GM21717 (cell line): Measurements from ENCODE around the gene C1S.
"Not testable (repeated sequence)": the region's sequence is repeated elsewhere in the genome, so short reads cannot be mapped to it uniquely, and the experiment has no call there.

Source experiments
- ATAC-seq: cut with Tn5 transposase; IDR thresholded peaks from one replicate; pipeline ENCODE4 v1.9.1; 2021; ENCODE audit warnings: mild to moderate bottlenecking, moderate library complexity; ENCODE audit not compliant: unreplicated experiment

Gene C1S

GRCh38 chr12:7046383-7047105 lies 14.0 kb upstream of the C1S start:
- ATAC-seq: no peak

- ATAC-seq: no peak
Observed at GRCh38 chr12:7047306-7047705, 13.2 kb upstream of the C1S start.

- not testable (repeated sequence) for ATAC-seq
Observed at GRCh38 chr12:7049445-7049951, 11.0 kb upstream of the C1S start.

DNA sequence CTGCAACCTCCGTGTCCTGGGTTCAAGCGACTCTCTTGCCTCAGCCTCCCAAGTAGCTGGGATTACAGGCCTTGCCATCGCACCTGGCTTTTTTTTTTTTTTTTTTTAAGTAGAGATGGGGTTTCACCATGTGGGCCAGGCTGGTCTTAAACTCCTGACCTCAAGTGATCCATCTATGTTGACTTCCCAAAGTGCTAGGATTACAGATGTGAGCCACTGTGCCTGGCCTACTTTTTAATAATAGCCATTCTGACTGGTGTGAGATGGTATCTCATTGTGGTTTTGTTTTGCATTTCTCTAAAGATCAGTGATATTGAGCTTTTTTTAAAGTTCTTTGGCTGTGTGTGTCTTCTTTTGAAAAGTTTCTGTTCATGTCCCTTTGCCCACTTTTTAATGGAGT lies 10.5 kb upstream of the C1S start:
- ATAC-seq: not testable (repeated sequence)

- no peak for ATAC-seq
Observed at GRCh38 chr12:7054925-7055324, 5.6 kb upstream of the C1S start.

GRCh38 chr12:7055736-7056135 lies 4.8 kb upstream of the C1S start:
- not testable (repeated sequence) for ATAC-seq

DNA sequence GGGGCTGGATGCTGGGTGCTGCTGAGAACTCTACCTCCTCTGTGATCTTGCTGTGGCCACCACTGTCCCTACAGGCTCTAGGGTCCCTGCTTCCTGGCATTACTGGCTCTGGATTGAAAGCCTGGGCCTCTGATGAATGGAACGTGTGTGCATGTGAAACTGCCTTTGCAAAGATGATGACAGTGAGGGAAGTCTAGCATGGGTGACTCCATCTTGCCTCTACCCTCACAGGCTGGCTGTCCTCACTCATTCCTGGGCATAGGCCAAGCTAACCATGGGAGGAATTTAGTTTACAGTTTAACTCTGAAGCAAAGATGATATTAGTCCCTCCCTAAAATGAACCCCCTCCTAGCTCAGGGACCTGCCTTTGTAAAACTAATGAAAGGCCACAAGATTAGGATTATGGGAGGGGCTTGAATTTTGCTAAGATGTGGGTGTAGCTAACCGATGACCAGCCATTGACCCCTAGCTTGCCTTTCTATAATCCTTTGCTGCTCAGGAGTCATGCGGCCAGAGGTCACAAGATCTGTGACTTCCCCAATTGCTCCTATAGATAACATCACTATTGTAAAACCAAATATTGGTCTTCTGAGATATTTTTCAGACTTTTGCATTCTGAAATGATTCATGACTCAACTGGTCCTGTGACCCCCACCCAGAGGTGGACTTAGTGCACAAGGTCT lies 2.2 kb upstream of the C1S start:
- no peak for ATAC-seq

- no peak for ATAC-seq
Observed at GRCh38 chr12:7058850-7059395, 1.6 kb upstream of the C1S start.

DNA sequence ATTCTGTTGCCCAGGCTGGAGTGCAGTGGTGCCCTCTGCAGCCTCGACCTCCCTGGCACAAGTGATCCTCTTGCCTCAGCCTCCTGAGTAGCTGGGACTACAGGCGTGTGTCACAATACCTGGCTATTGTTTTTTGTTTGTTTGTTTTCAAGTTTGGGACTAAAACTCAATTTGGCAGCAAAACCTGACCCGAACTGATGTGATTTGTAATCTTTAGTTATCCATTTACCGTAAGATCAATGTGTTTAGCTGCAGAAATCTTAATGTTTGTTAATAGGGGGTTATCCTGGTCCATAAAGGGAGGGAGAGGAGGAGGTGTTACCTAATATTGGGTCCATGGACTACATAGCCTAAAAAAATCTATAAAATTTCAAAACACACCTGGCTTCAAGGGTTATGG lies 738 bp upstream of the C1S start:
- ATAC-seq: no peak

DNA sequence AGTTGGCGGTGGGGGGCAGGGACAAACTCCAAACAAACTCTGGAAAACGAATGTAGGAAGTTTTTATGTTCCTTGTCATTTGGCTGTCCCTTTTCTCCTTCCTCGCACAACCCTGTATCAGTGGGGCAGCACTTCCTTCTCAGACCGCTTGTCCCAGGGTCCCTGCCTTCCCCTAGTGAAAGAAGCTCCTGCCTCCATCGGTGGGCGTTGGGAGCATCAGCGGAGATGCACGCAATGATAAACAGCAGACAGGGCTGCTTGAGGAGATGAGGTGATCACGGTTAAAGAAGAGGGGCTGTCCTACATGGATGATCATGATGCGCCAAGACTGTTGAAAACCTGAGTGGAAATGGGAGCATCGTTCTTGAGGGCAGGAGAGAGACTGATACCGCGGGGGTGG lies 620 bp downstream of the C1S start:
- no peak for ATAC-seq

DNA sequence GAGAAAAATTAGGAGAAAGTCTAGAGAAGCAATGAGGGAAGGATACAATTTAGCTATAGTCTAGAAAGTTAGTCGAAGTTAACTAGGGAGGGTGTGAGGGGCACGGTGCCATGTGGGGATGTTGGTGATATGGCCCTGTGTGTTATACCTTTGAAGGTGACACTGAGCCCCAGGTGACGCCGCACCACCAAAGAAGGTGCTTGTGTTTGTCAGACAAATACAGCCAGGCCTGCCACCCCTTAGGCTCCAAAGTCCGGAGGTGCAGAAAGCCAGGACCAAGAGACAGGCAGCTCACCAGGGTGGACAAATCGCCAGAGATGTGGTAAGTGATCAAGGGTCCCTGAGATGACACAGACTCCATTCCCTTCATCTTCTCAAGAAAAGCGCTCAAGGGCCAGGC lies 1.1 kb downstream of the C1S start:
- no peak for ATAC-seq

GRCh38 chr12:7064516-7064915 lies 4.0 kb downstream of the C1S start:
- no peak for ATAC-seq

DNA sequence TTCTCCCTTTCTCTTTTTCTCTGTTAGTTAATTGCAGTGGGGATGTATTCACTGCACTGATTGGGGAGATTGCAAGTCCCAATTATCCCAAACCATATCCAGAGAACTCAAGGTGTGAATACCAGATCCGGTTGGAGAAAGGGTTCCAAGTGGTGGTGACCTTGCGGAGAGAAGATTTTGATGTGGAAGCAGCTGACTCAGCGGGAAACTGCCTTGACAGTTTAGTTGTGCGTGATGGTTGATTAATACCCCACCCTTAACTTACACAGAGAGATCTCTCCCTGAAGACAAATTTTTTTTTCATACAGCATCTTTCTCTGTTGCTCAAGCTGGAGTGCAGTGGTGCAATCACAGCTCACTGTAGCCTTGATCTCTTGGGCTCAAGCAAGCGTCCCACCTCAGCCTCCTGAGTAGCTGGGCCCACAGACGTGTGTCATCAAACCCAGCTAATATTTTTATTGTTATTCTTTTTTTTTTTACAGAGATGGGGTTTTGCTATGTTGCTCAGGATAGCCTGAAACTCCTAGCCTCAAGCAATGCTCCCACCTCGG lies 4.6 kb downstream of the C1S start:
- ATAC-seq: no peak

DNA sequence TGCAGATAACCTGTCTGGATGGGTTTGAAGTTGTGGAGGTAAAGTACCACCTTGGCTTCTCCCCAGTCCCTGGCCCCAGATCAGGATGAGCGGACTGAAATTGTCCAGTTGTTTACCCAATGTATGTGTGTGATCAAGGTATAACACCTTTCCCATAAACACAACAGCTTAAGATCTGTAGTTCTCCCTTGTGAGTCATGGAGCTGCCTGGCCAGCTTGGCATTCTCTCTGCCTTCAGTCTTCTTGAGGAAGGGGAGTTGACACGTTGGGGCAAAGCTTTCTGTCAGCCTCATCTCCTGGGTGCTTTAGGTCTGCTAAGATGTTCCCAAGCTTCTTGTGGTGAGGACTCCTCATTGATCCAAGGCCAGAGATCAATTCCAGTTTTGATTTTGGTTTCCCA lies 6.1 kb downstream of the C1S start:
- no peak for ATAC-seq

- ATAC-seq: no peak
Observed at GRCh38 chr12:7067096-7067495, 6.6 kb downstream of the C1S start.

DNA sequence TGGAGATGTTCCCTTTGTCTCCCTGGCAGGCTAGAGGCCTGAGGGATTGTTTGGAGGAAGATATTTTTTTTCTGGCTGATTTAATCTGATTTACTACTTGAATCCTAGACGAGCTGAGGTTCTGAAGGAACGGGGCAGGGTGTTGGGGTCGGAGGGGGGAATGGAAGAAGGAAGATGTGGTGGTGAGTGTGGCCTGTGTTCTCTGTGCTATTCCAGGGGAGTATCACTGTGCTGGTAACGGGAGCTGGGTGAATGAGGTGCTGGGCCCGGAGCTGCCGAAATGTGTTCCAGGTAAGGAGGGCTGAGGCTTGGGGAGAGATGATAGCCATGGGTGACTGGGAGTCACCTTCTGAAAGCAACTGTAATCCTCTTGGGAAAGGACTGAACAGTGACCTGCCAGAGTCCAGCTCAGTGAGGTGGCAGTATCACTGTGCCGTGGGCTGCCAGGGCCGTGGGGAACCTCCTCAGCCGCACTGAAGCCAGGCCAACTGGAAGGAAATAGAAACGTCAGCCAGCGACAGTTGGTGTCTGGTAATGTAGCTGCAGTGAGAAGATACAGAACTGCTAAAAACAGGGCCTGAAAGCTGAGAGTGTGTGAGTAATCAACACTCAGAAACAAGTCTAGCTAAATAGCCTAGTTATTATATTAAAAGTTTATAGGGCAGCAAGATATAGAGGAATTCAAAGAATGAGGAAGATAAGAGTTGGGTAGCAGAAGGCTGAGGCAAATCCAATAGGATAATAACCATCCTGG lies 7.9 kb downstream of the C1S start:
- no peak for ATAC-seq

- ATAC-seq: no peak
Observed at GRCh38 chr12:7068994-7069346, 8.5 kb downstream of the C1S start.

DNA sequence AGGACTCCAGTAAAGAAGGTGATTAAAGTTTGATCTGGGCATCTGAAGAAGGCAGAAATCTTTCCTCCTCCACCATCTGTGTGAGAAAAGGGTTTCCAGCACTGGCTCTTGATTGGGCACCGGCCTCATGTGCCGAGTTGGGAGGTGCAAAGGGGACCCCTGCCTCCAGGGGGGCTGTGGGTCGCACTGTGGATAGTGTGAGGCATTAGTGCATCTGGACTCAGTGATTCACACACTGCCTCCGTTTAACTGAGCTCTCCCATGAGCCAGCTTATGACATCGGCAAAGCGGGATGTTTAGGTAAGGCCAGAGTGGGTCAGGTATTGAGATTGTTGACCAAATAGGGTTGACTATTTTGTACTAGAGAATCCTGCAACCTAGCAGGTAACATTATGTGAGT lies 8.9 kb downstream of the C1S start:
- ATAC-seq: no peak

- no peak for ATAC-seq
Observed at GRCh38 chr12:7072035-7072434, 11.5 kb downstream of the C1S start.

- no peak for ATAC-seq
Observed at GRCh38 chr12:7072554-7072953, 12.0 kb downstream of the C1S start.

DNA sequence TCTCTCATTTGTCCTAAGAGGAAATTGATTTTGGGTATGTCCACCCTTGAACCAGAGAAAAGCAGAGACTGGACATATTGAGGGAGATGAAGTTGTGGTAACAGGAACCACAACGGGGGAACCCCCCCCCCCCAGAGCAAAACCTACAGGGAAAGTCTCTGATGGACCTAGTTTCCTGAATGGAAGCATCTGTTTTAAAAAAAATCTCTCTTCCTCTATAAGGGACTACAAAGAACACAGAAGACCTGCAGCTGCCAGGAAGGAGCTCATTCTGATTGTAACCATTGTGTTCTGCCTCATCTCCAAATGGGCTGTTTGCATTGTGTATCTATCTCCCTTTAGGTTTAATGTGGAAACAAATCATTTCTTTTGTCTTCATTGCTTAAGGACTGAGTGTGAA lies 13.4 kb downstream of the C1S start:
- ATAC-seq: no peak
